Head of caudate nucleus (tissue), 42 donors: Measurements from ENCODE around the gene TSPAN31.
"Not testable (repeated sequence)": the region's sequence is repeated elsewhere in the genome, so short reads cannot be mapped to it uniquely, and the experiment has no call there.

Experiments
- DNase-seq, 42 donors: peaks; one replicate each; pipeline versions ENCODE4 v3.0.0 to v3.0.0-alpha.2; 2020 to 2021; ENCODE audit warnings: mixed read lengths in 7 of 42
- intact Hi-C: fragments of 100-400 bp; cut with DNase I; formaldehyde crosslinking; loops from one replicate; pipeline ENCODE4 v1.15.0; 2022

Gene TSPAN31, protein sequence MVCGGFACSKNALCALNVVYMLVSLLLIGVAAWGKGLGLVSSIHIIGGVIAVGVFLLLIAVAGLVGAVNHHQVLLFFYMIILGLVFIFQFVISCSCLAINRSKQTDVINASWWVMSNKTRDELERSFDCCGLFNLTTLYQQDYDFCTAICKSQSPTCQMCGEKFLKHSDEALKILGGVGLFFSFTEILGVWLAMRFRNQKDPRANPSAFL

GRCh38 chr12:57744777-57745484 is at the start of gene TSPAN31:
Gene TSPAN31 (plus strand): TSS chr12:57745039. CDS start chr12:57745155, 116 bp downstream.
- intact Hi-C loops: loop anchor here (10.0 kb wide), 1 partner anchor 50 kb away; the partner anchor contains the start of gene OS9

DNA sequence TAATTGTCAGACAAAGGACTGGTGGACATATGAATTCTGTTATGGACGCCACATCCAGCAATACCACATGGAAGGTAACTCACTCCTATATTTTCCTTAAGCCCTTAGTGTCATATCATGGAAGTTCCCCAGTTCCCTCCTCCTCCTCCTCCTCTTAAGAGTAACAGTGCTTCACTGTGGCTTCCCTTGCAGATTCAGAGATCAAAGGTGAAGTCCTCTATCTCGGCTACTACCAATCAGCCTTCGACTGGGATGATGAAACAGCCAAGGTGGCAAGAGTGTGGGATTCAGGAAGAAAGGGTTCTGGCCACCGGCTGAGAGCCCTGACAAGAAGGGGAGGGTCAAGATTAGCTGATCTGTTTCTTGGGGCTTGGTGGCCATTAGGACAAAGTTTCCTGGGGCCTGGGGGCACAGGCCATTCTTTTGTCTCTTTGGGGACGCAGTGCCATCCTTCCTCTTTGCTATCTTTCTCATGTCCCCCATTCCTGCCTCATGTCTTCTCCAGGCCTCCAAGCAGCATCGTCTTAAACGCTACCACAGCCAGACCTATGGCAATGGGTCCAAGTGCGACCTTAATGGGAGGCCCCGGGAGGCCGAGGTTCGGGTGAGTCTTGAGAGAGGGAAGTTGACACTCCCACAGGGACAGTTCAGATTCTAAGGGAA is 48.9 kb upstream of the TSPAN31 start:
- intact Hi-C loops: loop anchor here (10.0 kb wide), 2 partner anchors 49 to 61 kb away; partner anchors contain the start of genes B4GALNT1 and TSPAN31
- no peak for DNase-seq

More at GRCh38 chr12:57744777-57745484, at the start of gene TSPAN31:
- DNase-seq: peak; percentile 96 to 100 (median 98)

GRCh38 chr12:57697076-57697475 is 47.8 kb upstream of the TSPAN31 start:
- no peak for DNase-seq
- intact Hi-C loops: loop anchor here (10.0 kb wide), 2 partner anchors 48 to 62 kb away; partner anchors contain the start of genes B4GALNT1 and TSPAN31

- intact Hi-C loops: loop anchor here (10.0 kb wide), 2 partner anchors 46 to 64 kb away; partner anchors contain the start of genes B4GALNT1 and TSPAN31
- DNase-seq: no peak
Measured at GRCh38 chr12:57698414-57698813, 46.4 kb upstream of the TSPAN31 start.

DNA sequence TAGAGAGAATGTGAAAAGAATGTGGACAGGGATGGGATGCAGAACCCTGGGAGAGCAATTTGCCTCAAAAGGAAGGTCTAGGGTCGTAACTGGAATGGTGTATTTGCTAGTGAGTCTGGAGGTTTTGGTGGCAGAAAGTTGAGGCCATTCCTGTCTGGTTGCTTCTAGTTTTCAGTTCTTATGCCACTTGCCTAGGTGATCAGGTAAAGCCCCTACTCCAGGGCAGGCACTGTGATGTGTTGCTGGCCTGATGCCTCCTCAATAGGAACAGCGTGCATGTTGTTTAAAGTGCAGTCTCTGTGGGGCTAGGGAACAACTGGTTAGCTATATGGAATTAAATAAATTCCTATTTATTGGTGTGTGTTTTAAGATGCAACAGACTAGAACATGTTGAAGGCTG is 44.5 kb upstream of the TSPAN31 start:
- intact Hi-C loops: no loop called here
- no peak for DNase-seq

DNA sequence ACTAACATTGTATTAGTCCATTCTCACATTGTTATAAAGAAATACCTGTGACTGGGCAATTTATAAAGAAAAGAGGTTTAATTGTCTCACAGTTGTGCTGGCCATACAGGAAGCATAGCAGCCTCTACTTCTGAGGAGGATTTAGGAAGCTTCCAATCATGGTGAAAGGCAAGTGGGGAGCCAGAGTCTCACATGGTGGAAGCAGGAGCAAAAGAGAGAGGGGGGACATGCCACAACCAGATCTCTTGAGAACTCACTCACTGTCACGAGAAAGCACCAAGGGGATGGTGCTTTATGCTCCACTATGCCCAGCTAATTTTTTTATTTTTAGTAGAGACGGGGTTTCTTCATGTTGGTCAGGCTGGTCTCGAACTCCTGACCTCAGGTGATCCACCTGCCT is 37.6 kb upstream of the TSPAN31 start:
- no peak for DNase-seq
- intact Hi-C loops: no loop called here

DNA sequence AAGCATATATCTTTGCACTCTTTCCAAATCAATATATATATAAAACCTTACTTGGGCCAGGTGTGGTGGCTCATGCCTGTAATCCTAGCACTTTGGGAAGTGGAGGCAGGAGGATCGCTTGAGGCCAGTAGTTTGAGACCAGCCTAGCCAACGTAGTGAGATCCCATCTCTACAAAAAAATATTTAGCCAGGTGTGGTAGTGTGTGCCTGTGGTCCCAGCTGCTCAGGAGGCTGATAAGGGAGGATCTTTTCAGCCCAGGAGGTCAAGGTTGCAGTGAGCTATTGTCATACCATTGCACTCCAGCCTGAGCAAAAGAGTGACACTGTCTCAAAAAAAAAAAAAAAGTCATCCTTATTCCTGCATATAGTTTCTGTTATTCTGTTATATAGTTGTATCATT is 36.5 kb upstream of the TSPAN31 start:
- intact Hi-C loops: no loop called here
- no peak for DNase-seq

DNA sequence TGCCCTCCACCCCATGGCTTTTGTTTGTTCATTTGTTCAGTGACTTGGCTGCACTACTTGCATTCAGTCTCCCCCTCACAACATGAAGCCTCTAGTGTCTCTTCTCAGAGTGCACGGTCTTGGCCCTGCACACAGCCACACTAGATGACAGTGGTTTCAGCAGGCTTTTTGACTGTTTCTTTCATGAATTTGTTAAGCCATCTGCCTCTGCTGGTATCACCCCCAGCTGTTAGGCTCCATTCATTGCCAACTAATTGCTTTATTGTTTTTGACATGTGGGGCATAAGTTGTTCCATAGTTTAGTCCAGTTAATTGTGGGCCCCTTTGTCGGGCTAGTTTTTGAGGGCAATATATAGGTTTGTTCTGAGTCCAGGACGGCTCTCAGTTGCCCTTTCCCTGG is 32.1 kb upstream of the TSPAN31 start:
- intact Hi-C loops: no loop called here
- peak in 2 of 42 donors; percentile 9 to 55 for DNase-seq

- DNase-seq: peak in 1 of 42 donors; percentile 2
- intact Hi-C loops: no loop called here
Measured at GRCh38 chr12:57713209-57713608, 31.6 kb upstream of the TSPAN31 start.

- intact Hi-C loops: not testable (repeated sequence)
- DNase-seq: peak in 1 of 42 donors; percentile 2
Measured at GRCh38 chr12:57715036-57715748, 29.6 kb upstream of the TSPAN31 start.

- intact Hi-C loops: no loop called here
- peak in 3 of 42 donors; percentile 7 to 55 (median 48) for DNase-seq
Measured at GRCh38 chr12:57715786-57716185, 29.1 kb upstream of the TSPAN31 start.

GRCh38 chr12:57716305-57716704 is 28.5 kb upstream of the TSPAN31 start:
- DNase-seq: peak in 2 of 42 donors; percentile 17 to 28
- intact Hi-C loops: no loop called here

- DNase-seq: peak in 3 of 42 donors; percentile 3 to 18 (median 14)
- intact Hi-C loops: no loop called here
Measured at GRCh38 chr12:57717131-57717530, 27.7 kb upstream of the TSPAN31 start.

DNA sequence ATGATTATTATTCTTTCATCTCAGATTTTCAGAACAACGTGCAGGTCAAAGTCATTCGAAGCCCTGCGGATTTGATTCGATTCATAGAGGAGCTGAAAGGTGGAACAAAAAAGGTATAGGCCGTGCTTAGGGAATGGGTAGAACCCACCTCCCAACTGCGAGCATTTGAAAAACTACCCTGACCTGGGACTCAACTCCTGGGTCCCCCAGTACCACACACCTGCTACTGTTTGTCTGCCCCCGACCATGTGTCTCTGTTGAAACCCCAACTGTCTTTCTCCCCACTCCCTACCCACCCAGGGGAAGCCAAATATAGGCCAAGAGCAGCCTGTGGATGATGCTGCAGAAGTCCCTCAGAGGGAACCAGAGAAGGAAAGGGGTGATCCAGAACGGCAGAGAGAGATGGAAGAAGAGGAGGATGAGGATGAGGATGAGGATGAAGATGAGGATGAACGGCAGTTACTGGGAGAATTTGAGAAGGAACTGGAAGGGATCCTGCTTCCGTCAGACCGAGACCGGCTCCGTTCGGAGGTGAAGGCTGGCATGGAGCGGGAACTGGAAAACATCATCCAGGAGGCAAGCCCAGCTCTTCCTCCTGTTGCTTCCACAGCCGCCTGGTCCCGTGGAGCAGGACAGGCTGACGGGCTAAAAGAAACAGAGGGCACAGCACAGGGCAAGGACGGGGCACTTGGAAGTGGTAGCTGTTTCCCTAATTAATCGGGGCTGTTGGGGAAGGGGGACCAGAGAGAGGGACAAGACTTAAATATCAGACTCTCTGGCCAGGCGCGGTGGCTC is 26.8 kb upstream of the TSPAN31 start:
- intact Hi-C loops: no loop called here
- DNase-seq: peak in 2 of 42 donors; percentile 25 to 35

- intact Hi-C loops: no loop called here
- DNase-seq: peak in 2 of 42 donors; percentile 29 to 34
Measured at GRCh38 chr12:57718641-57719528, 26.0 kb upstream of the TSPAN31 start.

GRCh38 chr12:57719777-57720605 is 24.8 kb upstream of the TSPAN31 start:
- DNase-seq: peak in 2 of 42 donors; percentile 33 to 41
- intact Hi-C loops: no loop called here
